Suprapubic skin (tissue), 4 donors: ENCODE data around the gene UNC13D. TPM values are rescaled to one million over a fixed set of nuclear protein-coding genes. Genes with fewer than 3 reads are reported as not detected.
"Not testable (repeated sequence)": the region's sequence is repeated elsewhere in the genome, so short reads cannot be mapped to it uniquely, and the experiment has no call there.

Source experiments
- DNase-seq, 2 donors: peaks; one replicate each; pipeline ENCODE4 v3.0.0-alpha.2; 2019; ENCODE audit warnings: low spot score in 2 of 2
- H3K27ac ChIP-seq: fragments of 200-600 bp; sonication (generic); one replicate; pipeline ENCODE4 v1.5.1; 2019
- H3K27me3 ChIP-seq: fragments of 200-600 bp; sonication (generic); one replicate; pipeline ENCODE4 v1.5.1; 2019
- H3K36me3 ChIP-seq: fragments of 200-600 bp; sonication (generic); one replicate; pipeline ENCODE4 v1.5.1; 2019
- H3K4me1 ChIP-seq: fragments of 200-600 bp; sonication (generic); one replicate; pipeline ENCODE4 v1.5.1; 2019
- H3K4me3 ChIP-seq: fragments of 200-600 bp; sonication (generic); one replicate; pipeline ENCODE4 v1.5.1; 2019; ENCODE audit warnings: mild to moderate bottlenecking
- H3K9me3 ChIP-seq: fragments of 200-600 bp; sonication (generic); one replicate; pipeline ENCODE4 v1.5.1; 2019
- CTCF ChIP-seq, 2 donors: fragments of 200-600 bp in 1 of 2; fragments of 450-650 bp in 1 of 2; sonication (generic) in 1 of 2; IDR thresholded peaks; one replicate each; pipeline ENCODE4 v1.5.1; 2016 to 2019; ENCODE audit warnings: antibody characterized with exemption in 2 of 2, mild to moderate bottlenecking in 1 of 2, moderate library complexity in 1 of 2
- EP300 ChIP-seq: sonication (generic); formaldehyde crosslinking; IDR thresholded peaks from one replicate; pipeline ENCODE4 v1.6.1; 2017; ENCODE audit warnings: antibody characterized with exemption
- POLR2A ChIP-seq, 2 donors: fragments of 450-650 bp; IDR thresholded peaks; one replicate each; pipeline ENCODE4 v1.6.1; 2017; ENCODE audit warnings: antibody characterized with exemption in 2 of 2, mild to moderate bottlenecking in 2 of 2, moderate library complexity in 2 of 2
- POLR2AphosphoS5 ChIP-seq, 3 donors: sonication (generic); formaldehyde crosslinking; IDR thresholded peaks; one replicate each; pipeline ENCODE4 v1.6.1; 2017; ENCODE audit warnings: antibody characterized with exemption in 3 of 3
- WGBS: methylation state at CpG from one replicate; pipeline ENCODE4 v1.1.5; 2018; 5-methylcytosine and 5-hydroxymethylcytosine counted together
- total RNA-seq, 4 donors: library from RNA; depleted of rRNA; stranded (reverse); fragments of >200 nt; gene quantifications; one replicate each; pipeline ENCODE4 v1.1.0, GENCODE V29; 2016

Gene UNC13D
- total RNA-seq, 4 donors from 2014 or later: 5.2 to 21.0 (median 7.2) TPM

DNA sequence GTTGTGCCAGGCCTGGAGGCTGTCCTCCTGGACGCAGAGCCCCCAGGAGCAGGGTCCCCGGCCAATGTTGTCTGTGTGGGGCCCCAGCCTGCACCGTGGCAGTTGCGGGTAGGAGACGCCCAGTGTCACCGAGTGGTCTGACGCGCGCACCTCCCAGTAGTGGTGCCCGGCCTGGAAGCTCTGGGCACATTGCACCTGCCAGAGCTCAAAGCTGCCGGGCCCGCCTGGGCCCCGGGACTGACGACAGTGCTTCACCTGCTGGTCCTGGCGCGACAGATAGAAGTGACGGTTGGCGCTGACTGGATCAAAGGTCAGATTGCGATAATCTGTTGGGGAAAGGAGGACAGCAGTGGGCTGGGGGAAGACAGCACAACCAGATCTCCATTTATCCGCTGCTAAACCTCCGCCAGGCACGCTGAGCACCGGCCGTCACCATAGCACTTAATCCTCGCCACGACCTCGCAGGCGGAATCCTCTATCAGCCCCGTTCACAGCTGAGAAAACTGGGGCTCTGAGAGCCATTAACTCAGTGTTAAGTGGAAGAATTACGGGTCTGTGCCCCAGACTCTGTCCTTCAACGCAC is 46.9 kb upstream of the UNC13D start:
- peaks cover 28% of the 10 kb centered on the region for H3K4me1 ChIP-seq
- TF ChIP-seq POLR2A (IDR thresholded peaks at IDR 0.05) (no peak), CTCF (IDR thresholded peaks at IDR 0.05) (no peak), EP300 (no peak), POLR2AphosphoS5 (IDR thresholded peaks at IDR 0.05) (no peak)
- DNase-seq: no peak
- no peaks in the 10 kb centered on the region for H3K27me3 ChIP-seq
- peaks cover 38% of the 10 kb centered on the region for H3K36me3 ChIP-seq
- H3K9me3 ChIP-seq: no peaks in the 10 kb centered on the region
- WGBS: 88% methylated on average over 27 of the region's 31 CpGs
- no peak overlapping the region for H3K4me3 ChIP-seq
- H3K27ac ChIP-seq: no peak overlapping the region

GRCh38 chr17:75889454-75889853 is 45.2 kb upstream of the UNC13D start:
- Histone ChIP-seq H3K4me3 (no peak overlapping the region), H3K27ac (no peak overlapping the region), H3K9me3 (no peaks in the 10 kb centered on the region), H3K4me1 (peaks cover 12% of the 10 kb centered on the region), H3K36me3 (peaks cover 38% of the 10 kb centered on the region), H3K27me3 (no peaks in the 10 kb centered on the region)
- TF ChIP-seq CTCF (IDR thresholded peaks at IDR 0.05): no peak
- no peak for TF ChIP-seq EP300
- TF ChIP-seq POLR2A (IDR thresholded peaks at IDR 0.05): no peak
- no peak for TF ChIP-seq POLR2AphosphoS5 (IDR thresholded peaks at IDR 0.05)
- no peak for DNase-seq
- WGBS: 76% methylated on average over 5 of the region's 6 CpGs

DNA sequence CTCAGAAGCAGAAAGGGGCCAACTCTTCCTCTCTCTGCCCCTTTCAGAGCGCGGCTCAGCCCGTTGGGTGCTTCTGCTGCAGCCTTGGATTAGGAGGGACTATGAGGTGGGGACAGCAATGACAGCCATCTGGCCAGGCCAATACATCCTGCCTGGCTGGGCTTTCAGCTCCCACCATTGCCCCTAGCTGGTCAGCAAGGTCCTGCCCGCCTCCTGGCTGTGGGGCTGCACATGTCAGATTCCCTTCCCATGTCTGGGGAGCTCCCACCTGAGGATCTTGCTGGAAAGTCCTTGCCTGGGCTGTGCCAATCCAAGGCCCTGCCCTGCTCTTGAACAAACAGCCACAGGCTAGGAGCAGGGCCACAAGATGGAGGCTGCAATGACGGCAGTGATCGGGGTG is 44.3 kb upstream of the UNC13D start:
- TF ChIP-seq POLR2AphosphoS5 (IDR thresholded peaks at IDR 0.05) (no peak), POLR2A (IDR thresholded peaks at IDR 0.05) (no peak), CTCF (IDR thresholded peaks at IDR 0.05) (no peak), EP300 (no peak)
- Histone ChIP-seq H3K9me3 (no peaks in the 10 kb centered on the region), H3K4me3 (no peak overlapping the region), H3K27ac (no peak overlapping the region), H3K4me1 (peaks cover 2% of the 10 kb centered on the region), H3K36me3 (peaks cover 38% of the 10 kb centered on the region), H3K27me3 (no peaks in the 10 kb centered on the region)
- DNase-seq: no peak
- 85% methylated on average over 6 of the region's 6 CpGs for WGBS

DNA sequence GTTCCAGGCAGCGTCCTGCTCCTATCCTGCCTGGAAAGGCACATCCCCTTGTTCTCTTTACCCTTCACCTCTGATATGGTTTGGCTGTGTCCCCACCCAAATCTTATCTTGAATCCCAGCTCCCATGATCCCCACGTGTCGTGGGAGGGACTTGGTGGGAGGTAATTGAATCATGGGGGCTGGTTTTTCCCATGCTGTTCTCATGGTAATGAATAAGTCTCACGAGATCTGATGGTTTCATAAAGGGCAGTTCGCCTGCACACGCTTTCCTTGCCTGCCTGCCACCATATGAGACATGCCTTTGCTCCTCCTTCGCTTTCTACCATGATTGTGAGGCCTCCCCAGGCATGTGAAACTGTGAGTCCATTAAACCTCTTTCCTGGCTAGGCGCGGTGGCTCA is 41.7 kb upstream of the UNC13D start:
- not testable (repeated sequence) for H3K27me3 ChIP-seq
- peaks cover 20% of the 10 kb centered on the region for H3K4me1 ChIP-seq
- WGBS: 91% methylated on average over 9 of the region's 9 CpGs

GRCh38 chr17:75885431-75885830 is 41.2 kb upstream of the UNC13D start:
- DNase-seq: no peak
- Histone ChIP-seq H3K4me1 (peaks cover 20% of the 10 kb centered on the region), H3K27ac (no peak overlapping the region), H3K27me3 (no peaks in the 10 kb centered on the region), H3K36me3 (peaks cover 15% of the 10 kb centered on the region), H3K9me3 (no peaks in the 10 kb centered on the region), H3K4me3 (no peak overlapping the region)
- TF ChIP-seq CTCF (IDR thresholded peaks at IDR 0.05) (no peak), POLR2AphosphoS5 (IDR thresholded peaks at IDR 0.05) (no peak), POLR2A (IDR thresholded peaks at IDR 0.05) (no peak), EP300 (no peak)
- WGBS: 80% methylated on average over 8 of the region's 8 CpGs

More for the DNA sequence above, 41.7 kb upstream of the UNC13D start:
- DNase-seq, H3K27ac ChIP-seq, H3K4me3 ChIP-seq, H3K9me3 ChIP-seq: not testable (repeated sequence)
- H3K36me3 ChIP-seq: peaks cover 20% of the 10 kb centered on the region
